MM.1S (cell line): ENCODE data around the gene PYGL.

ENCODE experiments used
- DNase-seq: peaks from one replicate; pipeline ENCODE4 v3.0.0-alpha.2; 2015
- H2AFZ ChIP-seq: fragments of 300-600 bp; sonication (generic); 2 replicates; pipeline ENCODE4 v1.6.0; 2016; ENCODE audit warnings: antibody characterized with exemption, low read length
- H3F3A ChIP-seq: fragments of 300-600 bp; sonication (generic); 2 replicates; pipeline ENCODE4 v1.6.1; 2016; ENCODE audit warnings: mild to moderate bottlenecking, antibody characterized with exemption, low read length, moderate library complexity, mixed read lengths; ENCODE audit not compliant: insufficient read depth
- H3K27ac ChIP-seq: fragments of 300-600 bp; sonication (generic); 2 replicates; pipeline ENCODE4 v1.5.1; 2016; ENCODE audit warnings: mild to moderate bottlenecking, low read length
- H3K27me3 ChIP-seq: fragments of 300-600 bp; sonication (generic); replicated peaks from 2 replicates; pipeline ENCODE4 v1.6.0; 2016; ENCODE audit warnings: low read length; ENCODE audit not compliant: insufficient read depth
- H3K36me3 ChIP-seq: fragments of 300-600 bp; sonication (generic); replicated peaks from 2 replicates; pipeline ENCODE4 v1.6.1; 2016; ENCODE audit warnings: mild to moderate bottlenecking, low read length, mixed read lengths; ENCODE audit not compliant: insufficient read depth
- H3K4me1 ChIP-seq: fragments of 300-600 bp; sonication (generic); 2 replicates; pipeline ENCODE4 v1.6.1; 2016; ENCODE audit warnings: low read length, mixed read lengths
- H3K4me2 ChIP-seq: fragments of 300-600 bp; sonication (generic); 2 replicates; pipeline ENCODE4 v1.6.0; 2016; ENCODE audit warnings: low read depth, low read length
- H3K4me3 ChIP-seq: fragments of 300-600 bp; sonication (generic); 2 replicates; pipeline ENCODE4 v1.5.1; 2016; ENCODE audit warnings: low read length, mixed read lengths
- H3K79me2 ChIP-seq: fragments of 300-600 bp; sonication (generic); 2 replicates; pipeline ENCODE4 v1.6.1; 2016; ENCODE audit warnings: mixed run types, low read length, mixed read lengths
- H3K9ac ChIP-seq: fragments of 300-600 bp; sonication (generic); 2 replicates; pipeline ENCODE4 v1.6.1; 2016; ENCODE audit warnings: low read length, mixed read lengths
- H3K9me2 ChIP-seq: fragments of 300-600 bp; sonication (generic); replicated peaks from 2 replicates; pipeline ENCODE4 v1.6.1; 2016; ENCODE audit warnings: mild to moderate bottlenecking, low read length, mixed read lengths; ENCODE audit not compliant: insufficient read depth
- H3K9me3 ChIP-seq: fragments of 300-600 bp; sonication (generic); replicated peaks from 2 replicates; pipeline ENCODE4 v1.6.1; 2016; ENCODE audit warnings: mild to moderate bottlenecking, low read length, mixed read lengths; ENCODE audit not compliant: insufficient read depth
- H4K20me1 ChIP-seq: fragments of 300-600 bp; sonication (generic); 2 replicates; pipeline ENCODE4 v1.6.1; 2016; ENCODE audit warnings: mild to moderate bottlenecking, low read length, moderate library complexity, mixed read lengths; ENCODE audit not compliant: insufficient read depth
- EZH2 ChIP-seq: fragments of 300-600 bp; sonication (generic); optimal IDR thresholded peaks from 2 replicates; pipeline ENCODE3; 2017; ENCODE audit warnings: low read depth, mild to moderate bottlenecking, antibody characterized with exemption, low read length, mixed read lengths
- EZH2phosphoT487 ChIP-seq: fragments of 300-600 bp; sonication (generic); IDR thresholded peaks from 2 replicates; pipeline ENCODE4 v1.6.1; 2018; ENCODE audit warnings: antibody characterized with exemption, low read length
- TF ChIP-seq, protein P1 (sequence below): fragments of 300-600 bp; sonication (generic); IDR thresholded peaks from 2 replicates; pipeline ENCODE4 v1.5.1; 2016; ENCODE audit warnings: antibody characterized with exemption, low read length, mixed read lengths

PYGL gene

DNA sequence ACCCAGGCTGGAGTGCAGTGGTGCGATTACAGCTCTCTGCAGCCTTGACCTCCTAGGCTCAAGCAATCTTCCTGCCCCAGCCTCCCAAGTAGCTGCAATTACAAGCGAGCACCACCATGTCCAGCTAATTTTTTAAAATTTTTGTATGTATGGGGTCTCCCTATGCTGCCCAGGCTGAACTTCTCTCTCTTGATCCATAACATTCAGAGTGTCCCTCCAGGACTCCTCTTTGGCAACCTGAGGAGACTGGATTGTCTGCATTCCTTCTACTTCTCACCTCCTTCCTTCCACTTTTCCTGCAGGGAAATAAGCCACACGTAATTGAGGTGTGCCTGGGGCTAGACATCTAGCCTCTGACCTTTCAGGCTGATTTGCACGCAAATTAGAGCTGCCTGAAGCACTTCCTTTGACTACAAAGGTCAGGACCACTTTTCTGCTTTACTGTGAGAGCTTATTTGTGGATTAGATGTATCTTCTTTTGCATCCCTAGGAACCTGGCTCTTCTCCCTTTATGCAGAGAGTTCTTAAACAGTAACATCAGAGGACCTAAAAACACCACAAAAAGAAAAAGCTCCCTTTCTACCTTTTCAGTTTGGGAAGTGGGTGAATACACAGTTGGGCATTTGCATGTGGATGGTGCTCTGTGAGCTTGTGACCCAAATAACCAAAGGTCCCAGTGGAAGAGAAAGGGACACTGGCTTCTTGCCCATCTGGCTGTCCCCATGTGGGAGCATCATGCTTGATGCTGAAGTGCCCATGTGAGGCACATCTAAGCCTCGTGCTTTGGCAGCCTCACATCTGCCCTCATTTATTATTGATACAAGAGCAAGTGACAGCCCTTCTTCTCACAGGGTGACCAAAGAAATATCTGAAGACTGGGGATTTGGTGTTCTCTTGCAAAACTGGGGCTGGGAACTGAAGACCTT, 33.5 kb downstream of the PYGL start:
- H3K9ac ChIP-seq = no peak overlapping the region
- no peaks in the 10 kb centered on the region for H3K79me2 ChIP-seq
- H3K4me2 ChIP-seq = no peak overlapping the region
- H2AFZ ChIP-seq = no peak overlapping the region
- no peak for DNase-seq
- H4K20me1 ChIP-seq = no peaks in the 10 kb centered on the region
- H3K4me1 ChIP-seq = no peaks in the 10 kb centered on the region
- no peaks in the 10 kb centered on the region for H3F3A ChIP-seq
- no peak overlapping the region for H3K4me3 ChIP-seq
- H3K9me3 ChIP-seq = no peaks in the 10 kb centered on the region
- TF ChIP-seq, protein P1, sequence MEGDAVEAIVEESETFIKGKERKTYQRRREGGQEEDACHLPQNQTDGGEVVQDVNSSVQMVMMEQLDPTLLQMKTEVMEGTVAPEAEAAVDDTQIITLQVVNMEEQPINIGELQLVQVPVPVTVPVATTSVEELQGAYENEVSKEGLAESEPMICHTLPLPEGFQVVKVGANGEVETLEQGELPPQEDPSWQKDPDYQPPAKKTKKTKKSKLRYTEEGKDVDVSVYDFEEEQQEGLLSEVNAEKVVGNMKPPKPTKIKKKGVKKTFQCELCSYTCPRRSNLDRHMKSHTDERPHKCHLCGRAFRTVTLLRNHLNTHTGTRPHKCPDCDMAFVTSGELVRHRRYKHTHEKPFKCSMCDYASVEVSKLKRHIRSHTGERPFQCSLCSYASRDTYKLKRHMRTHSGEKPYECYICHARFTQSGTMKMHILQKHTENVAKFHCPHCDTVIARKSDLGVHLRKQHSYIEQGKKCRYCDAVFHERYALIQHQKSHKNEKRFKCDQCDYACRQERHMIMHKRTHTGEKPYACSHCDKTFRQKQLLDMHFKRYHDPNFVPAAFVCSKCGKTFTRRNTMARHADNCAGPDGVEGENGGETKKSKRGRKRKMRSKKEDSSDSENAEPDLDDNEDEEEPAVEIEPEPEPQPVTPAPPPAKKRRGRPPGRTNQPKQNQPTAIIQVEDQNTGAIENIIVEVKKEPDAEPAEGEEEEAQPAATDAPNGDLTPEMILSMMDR = no peak
- TF ChIP-seq EZH2phosphoT487 (no peak), EZH2 (no peak)
- no peaks in the 10 kb centered on the region for H3K9me2 ChIP-seq
- no peak overlapping the region for H3K27ac ChIP-seq
- H3K27me3 ChIP-seq = no peaks in the 10 kb centered on the region
- no peaks in the 10 kb centered on the region for H3K36me3 ChIP-seq

DNA sequence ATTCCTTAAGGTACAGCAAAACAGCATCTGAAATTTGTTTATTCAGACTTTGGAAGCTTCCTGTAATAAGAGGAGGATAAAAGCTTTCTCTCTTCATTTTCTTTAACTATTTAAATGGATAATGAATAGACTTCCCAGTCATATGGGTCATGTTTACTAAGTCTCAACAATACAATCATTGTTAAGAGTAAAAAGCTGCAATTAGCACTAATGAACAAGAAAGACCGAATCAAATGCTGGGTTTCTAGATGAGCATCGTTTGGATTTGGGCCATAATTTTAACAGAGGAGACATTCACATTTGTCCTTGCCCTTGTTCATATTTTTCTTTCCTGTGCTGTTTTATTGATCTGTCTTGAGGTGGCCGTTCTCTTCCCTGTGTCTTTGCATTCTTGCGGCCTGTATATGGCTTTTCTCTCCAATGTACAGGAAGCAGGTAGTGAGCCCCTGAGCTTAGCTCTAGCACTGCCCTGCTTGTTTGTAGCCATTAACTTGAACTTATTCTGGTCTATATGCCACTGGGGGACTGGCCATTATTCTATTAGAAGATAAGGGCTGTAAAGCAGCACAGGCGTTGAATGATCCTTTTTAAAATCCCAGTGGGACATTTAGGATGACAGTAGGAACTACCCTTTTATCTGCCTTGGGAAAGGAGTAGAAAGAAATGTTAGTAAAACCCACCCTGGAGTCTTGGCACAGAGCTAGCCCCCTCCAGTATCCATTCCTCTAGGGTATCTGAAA, 37.8 kb downstream of the PYGL start:
- Histone ChIP-seq H3F3A (no peaks in the 10 kb centered on the region), H3K9ac (no peak overlapping the region), H3K36me3 (no peaks in the 10 kb centered on the region), H3K4me3 (no peak overlapping the region), H3K9me3 (no peaks in the 10 kb centered on the region), H4K20me1 (no peaks in the 10 kb centered on the region), H3K4me2 (no peak overlapping the region), H3K27ac (no peak overlapping the region), H3K79me2 (no peaks in the 10 kb centered on the region), H3K4me1 (no peaks in the 10 kb centered on the region), H3K9me2 (no peaks in the 10 kb centered on the region), H3K27me3 (no peaks in the 10 kb centered on the region), H2AFZ (no peak overlapping the region)
- no peak for DNase-seq
- TF ChIP-seq, protein P1 = no peak
- TF ChIP-seq EZH2phosphoT487 = no peak
- TF ChIP-seq EZH2 = no peak

DNA sequence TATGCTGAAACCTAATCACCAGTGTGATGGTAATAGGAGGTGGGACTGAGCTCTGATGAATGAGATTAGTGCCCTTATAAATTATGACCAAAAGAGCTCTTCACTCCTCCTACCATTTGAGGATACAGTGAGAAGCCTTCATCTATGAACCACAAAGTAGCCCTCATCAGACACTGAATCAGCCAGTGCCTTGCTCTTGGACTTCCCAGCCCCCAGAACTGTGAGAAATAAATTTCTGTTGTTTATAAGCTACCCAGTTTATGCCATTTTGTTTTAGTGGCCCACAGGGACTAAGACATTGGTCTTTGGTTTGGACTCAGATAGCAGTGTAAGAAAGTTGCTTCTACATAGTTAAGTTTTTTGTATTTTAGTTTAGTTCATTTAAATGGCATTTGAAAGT, 39.6 kb downstream of the PYGL start:
- Histone ChIP-seq H2AFZ (no peak overlapping the region), H4K20me1 (no peaks in the 10 kb centered on the region), H3K79me2 (no peaks in the 10 kb centered on the region), H3K4me2 (no peak overlapping the region), H3K27me3 (no peaks in the 10 kb centered on the region), H3K4me3 (no peak overlapping the region), H3K9me2 (no peaks in the 10 kb centered on the region), H3K27ac (no peak overlapping the region), H3K4me1 (no peaks in the 10 kb centered on the region), H3K36me3 (no peaks in the 10 kb centered on the region), H3F3A (no peaks in the 10 kb centered on the region), H3K9me3 (no peaks in the 10 kb centered on the region), H3K9ac (no peak overlapping the region)
- DNase-seq = no peak
- no peak for TF ChIP-seq EZH2phosphoT487
